Measurements from ENCODE around the gene PIAS1. TPM values are rescaled to one million over a fixed set of nuclear protein-coding genes. Genes with fewer than 3 reads are reported as not detected.
"Not testable (repeated sequence)": the region's sequence is repeated elsewhere in the genome, so short reads cannot be mapped to it uniquely, and the experiment has no call there.

The PIAS1 gene
- total RNA-seq, 1 donor from 2014 or later = 30.8 TPM

- Mint-ChIP-seq H3K4me3 (ENCODE audit: unreplicated experiment) (no peak overlapping the region), H3K36me3 (ENCODE audit: low read depth) (no peaks in the 10 kb centered on the region), H3K9me3 (ENCODE audit: low read depth) (no peaks in the 10 kb centered on the region), H3K4me1 (ENCODE audit: low read depth) (peaks cover 20% of the 10 kb centered on the region), H3K27me3 (ENCODE audit: low read depth) (no peaks in the 10 kb centered on the region), H3K27ac (ENCODE audit: unreplicated experiment) (no peak overlapping the region)
- DNase-seq (ENCODE audit: low spot score) = no peak
- TF ChIP-seq, protein P1, sequence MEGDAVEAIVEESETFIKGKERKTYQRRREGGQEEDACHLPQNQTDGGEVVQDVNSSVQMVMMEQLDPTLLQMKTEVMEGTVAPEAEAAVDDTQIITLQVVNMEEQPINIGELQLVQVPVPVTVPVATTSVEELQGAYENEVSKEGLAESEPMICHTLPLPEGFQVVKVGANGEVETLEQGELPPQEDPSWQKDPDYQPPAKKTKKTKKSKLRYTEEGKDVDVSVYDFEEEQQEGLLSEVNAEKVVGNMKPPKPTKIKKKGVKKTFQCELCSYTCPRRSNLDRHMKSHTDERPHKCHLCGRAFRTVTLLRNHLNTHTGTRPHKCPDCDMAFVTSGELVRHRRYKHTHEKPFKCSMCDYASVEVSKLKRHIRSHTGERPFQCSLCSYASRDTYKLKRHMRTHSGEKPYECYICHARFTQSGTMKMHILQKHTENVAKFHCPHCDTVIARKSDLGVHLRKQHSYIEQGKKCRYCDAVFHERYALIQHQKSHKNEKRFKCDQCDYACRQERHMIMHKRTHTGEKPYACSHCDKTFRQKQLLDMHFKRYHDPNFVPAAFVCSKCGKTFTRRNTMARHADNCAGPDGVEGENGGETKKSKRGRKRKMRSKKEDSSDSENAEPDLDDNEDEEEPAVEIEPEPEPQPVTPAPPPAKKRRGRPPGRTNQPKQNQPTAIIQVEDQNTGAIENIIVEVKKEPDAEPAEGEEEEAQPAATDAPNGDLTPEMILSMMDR (IDR thresholded peaks at IDR 0.05) = no peak
Measured at GRCh38 chr15:68232449-68232848, 178.3 kb downstream of the PIAS1 start.

- Mint-ChIP-seq H3K27me3 (ENCODE audit: low read depth) (no peaks in the 10 kb centered on the region), H3K9me3 (ENCODE audit: low read depth) (no peaks in the 10 kb centered on the region), H3K4me3 (ENCODE audit: unreplicated experiment) (no peak overlapping the region), H3K4me1 (ENCODE audit: low read depth) (peaks cover 15% of the 10 kb centered on the region), H3K27ac (ENCODE audit: unreplicated experiment) (no peak overlapping the region), H3K36me3 (ENCODE audit: low read depth) (no peaks in the 10 kb centered on the region)
- TF ChIP-seq, protein P1 (IDR thresholded peaks at IDR 0.05) = no peak
- peak; percentile 47 for DNase-seq (ENCODE audit: low spot score)
Measured at GRCh38 chr15:68232937-68233336, 178.8 kb downstream of the PIAS1 start.

DNA sequence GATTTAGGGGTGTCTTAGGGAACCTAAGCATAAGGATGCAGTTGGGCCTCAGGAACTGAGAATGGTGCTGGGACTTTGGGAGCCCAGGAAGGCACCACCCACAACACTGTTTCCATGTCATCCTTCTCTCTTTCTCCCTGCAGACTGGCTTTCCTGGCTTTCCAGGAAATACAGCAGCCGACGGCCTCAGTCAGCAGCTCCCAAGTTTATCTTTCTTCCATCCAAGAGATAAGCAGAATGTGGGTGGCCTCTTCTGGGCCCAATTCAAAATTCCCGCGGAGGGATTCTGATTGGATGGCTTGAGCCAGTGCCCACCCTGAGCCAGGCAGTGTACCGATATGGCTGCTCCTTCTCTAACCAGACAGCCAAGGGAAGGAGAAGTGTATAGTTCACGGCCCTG, 179.9 kb downstream of the PIAS1 start:
- no peaks in the 10 kb centered on the region for H3K36me3 Mint-ChIP-seq (ENCODE audit: low read depth)
- TF ChIP-seq, protein P1 (IDR thresholded peaks at IDR 0.05) = no peak
- peaks cover 4% of the 10 kb centered on the region for H3K9me3 Mint-ChIP-seq (ENCODE audit: low read depth)
- H3K27me3 Mint-ChIP-seq (ENCODE audit: low read depth) = no peaks in the 10 kb centered on the region
- no peak overlapping the region for H3K27ac Mint-ChIP-seq (ENCODE audit: unreplicated experiment)
- no peak overlapping the region for H3K4me3 Mint-ChIP-seq (ENCODE audit: unreplicated experiment)
- H3K4me1 Mint-ChIP-seq (ENCODE audit: low read depth) = peaks cover 6% of the 10 kb centered on the region
- DNase-seq (ENCODE audit: low spot score) = no peak

- not testable (repeated sequence) for H3K4me1 Mint-ChIP-seq (ENCODE audit: low read depth); H3K9me3 Mint-ChIP-seq (ENCODE audit: low read depth); H3K27ac Mint-ChIP-seq (ENCODE audit: unreplicated experiment); H3K4me3 Mint-ChIP-seq (ENCODE audit: unreplicated experiment); H3K36me3 Mint-ChIP-seq (ENCODE audit: low read depth); H3K27me3 Mint-ChIP-seq (ENCODE audit: low read depth); DNase-seq (ENCODE audit: low spot score)
Measured at GRCh38 chr15:68234520-68234919, 180.4 kb downstream of the PIAS1 start.

- no peak overlapping the region for H3K27ac Mint-ChIP-seq (ENCODE audit: unreplicated experiment)
- no peak overlapping the region for H3K4me3 Mint-ChIP-seq (ENCODE audit: unreplicated experiment)
- peaks cover 2% of the 10 kb centered on the region for H3K4me1 Mint-ChIP-seq (ENCODE audit: low read depth)
- DNase-seq (ENCODE audit: low spot score) = no peak
- H3K27me3 Mint-ChIP-seq (ENCODE audit: low read depth) = no peaks in the 10 kb centered on the region
- H3K9me3 Mint-ChIP-seq (ENCODE audit: low read depth) = peaks cover 6% of the 10 kb centered on the region
- TF ChIP-seq, protein P1 (IDR thresholded peaks at IDR 0.05) = no peak
- H3K36me3 Mint-ChIP-seq (ENCODE audit: low read depth) = no peaks in the 10 kb centered on the region
Measured at GRCh38 chr15:68235022-68235421, 180.9 kb downstream of the PIAS1 start.

DNA sequence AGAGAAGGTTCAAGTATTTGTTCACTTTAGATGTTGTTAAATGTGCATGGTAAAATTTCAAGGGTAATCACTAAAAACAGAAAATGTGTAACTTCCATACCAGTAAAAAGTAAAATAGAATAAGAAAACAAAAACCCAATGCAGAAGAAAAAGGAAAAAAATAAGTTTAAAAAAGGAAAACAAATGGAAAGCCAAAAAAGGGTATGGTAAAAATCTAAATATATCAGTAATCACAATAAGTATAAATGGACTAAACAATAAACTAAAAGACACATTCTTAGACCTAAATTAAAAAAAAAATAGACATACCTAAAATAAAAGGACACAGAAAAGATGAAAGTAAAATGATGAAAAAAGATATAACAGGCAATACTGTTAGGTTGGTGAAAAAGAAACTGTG, 184.9 kb downstream of the PIAS1 start:
- Mint-ChIP-seq H3K27me3 (ENCODE audit: low read depth) (no peaks in the 10 kb centered on the region), H3K4me1 (ENCODE audit: low read depth) (no peaks in the 10 kb centered on the region), H3K36me3 (ENCODE audit: low read depth) (no peaks in the 10 kb centered on the region), H3K9me3 (ENCODE audit: low read depth) (peaks cover 9% of the 10 kb centered on the region), H3K27ac (ENCODE audit: unreplicated experiment) (no peak overlapping the region), H3K4me3 (ENCODE audit: unreplicated experiment) (no peak overlapping the region)
- TF ChIP-seq, protein P1 (IDR thresholded peaks at IDR 0.05) = no peak
- DNase-seq (ENCODE audit: low spot score) = no peak

Data from chondrocyte (in vitro differentiated cells).